ENCODE data around the gene MYO16. TPM values are rescaled to one million over a fixed set of nuclear protein-coding genes. Genes with fewer than 3 reads are reported as not detected.

MYO16 gene
- total RNA-seq, 1 donor from 2014 or later: 22.0 TPM

- H3K4me3 Mint-ChIP-seq (ENCODE audit: unreplicated experiment): no peak overlapping the region
- H3K36me3 Mint-ChIP-seq (ENCODE audit: unreplicated experiment): no peaks in the 10 kb centered on the region
- TF ChIP-seq, protein P1, sequence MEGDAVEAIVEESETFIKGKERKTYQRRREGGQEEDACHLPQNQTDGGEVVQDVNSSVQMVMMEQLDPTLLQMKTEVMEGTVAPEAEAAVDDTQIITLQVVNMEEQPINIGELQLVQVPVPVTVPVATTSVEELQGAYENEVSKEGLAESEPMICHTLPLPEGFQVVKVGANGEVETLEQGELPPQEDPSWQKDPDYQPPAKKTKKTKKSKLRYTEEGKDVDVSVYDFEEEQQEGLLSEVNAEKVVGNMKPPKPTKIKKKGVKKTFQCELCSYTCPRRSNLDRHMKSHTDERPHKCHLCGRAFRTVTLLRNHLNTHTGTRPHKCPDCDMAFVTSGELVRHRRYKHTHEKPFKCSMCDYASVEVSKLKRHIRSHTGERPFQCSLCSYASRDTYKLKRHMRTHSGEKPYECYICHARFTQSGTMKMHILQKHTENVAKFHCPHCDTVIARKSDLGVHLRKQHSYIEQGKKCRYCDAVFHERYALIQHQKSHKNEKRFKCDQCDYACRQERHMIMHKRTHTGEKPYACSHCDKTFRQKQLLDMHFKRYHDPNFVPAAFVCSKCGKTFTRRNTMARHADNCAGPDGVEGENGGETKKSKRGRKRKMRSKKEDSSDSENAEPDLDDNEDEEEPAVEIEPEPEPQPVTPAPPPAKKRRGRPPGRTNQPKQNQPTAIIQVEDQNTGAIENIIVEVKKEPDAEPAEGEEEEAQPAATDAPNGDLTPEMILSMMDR (IDR thresholded peaks at IDR 0.05; ENCODE audit: partially characterized antibody, unreplicated experiment): no peak
- peaks cover 3% of the 10 kb centered on the region for H3K4me1 Mint-ChIP-seq (ENCODE audit: low read depth, unreplicated experiment)
- peaks cover 2% of the 10 kb centered on the region for H3K9me3 Mint-ChIP-seq (ENCODE audit: unreplicated experiment)
- H3K27ac Mint-ChIP-seq (ENCODE audit: unreplicated experiment): no peak overlapping the region
- no peaks in the 10 kb centered on the region for H3K27me3 Mint-ChIP-seq (ENCODE audit: unreplicated experiment)
- DNase-seq: no peak
Measured at GRCh38 chr13:108924541-108924940, 295.1 kb downstream of the MYO16 start.

- no peak overlapping the region for H3K27ac Mint-ChIP-seq (ENCODE audit: unreplicated experiment)
Measured at GRCh38 chr13:108925070-108925469, 295.7 kb downstream of the MYO16 start.

GRCh38 chr13:108926862-108927261 is 297.5 kb downstream of the MYO16 start:
- DNase-seq: no peak
- Mint-ChIP-seq H3K4me1 (ENCODE audit: low read depth, unreplicated experiment) (peaks cover 3% of the 10 kb centered on the region), H3K9me3 (ENCODE audit: unreplicated experiment) (peaks cover 2% of the 10 kb centered on the region), H3K4me3 (ENCODE audit: unreplicated experiment) (no peak overlapping the region), H3K27ac (ENCODE audit: unreplicated experiment) (no peak overlapping the region), H3K36me3 (ENCODE audit: unreplicated experiment) (no peaks in the 10 kb centered on the region), H3K27me3 (ENCODE audit: unreplicated experiment) (peaks cover 2% of the 10 kb centered on the region)
- TF ChIP-seq, protein P1 (IDR thresholded peaks at IDR 0.05; ENCODE audit: partially characterized antibody, unreplicated experiment): no peak

More at GRCh38 chr13:108925070-108925469, 295.7 kb downstream of the MYO16 start:
- H3K4me3 Mint-ChIP-seq (ENCODE audit: unreplicated experiment): no peak overlapping the region
- DNase-seq: no peak
- peaks cover 3% of the 10 kb centered on the region for H3K4me1 Mint-ChIP-seq (ENCODE audit: low read depth, unreplicated experiment)
- no peaks in the 10 kb centered on the region for H3K27me3 Mint-ChIP-seq (ENCODE audit: unreplicated experiment)
- TF ChIP-seq, protein P1 (IDR thresholded peaks at IDR 0.05; ENCODE audit: partially characterized antibody, unreplicated experiment): no peak
- no peaks in the 10 kb centered on the region for H3K36me3 Mint-ChIP-seq (ENCODE audit: unreplicated experiment)
- peaks cover 2% of the 10 kb centered on the region for H3K9me3 Mint-ChIP-seq (ENCODE audit: unreplicated experiment)

GRCh38 chr13:108927615-108928014 is 298.2 kb downstream of the MYO16 start:
- TF ChIP-seq, protein P1 (IDR thresholded peaks at IDR 0.05; ENCODE audit: partially characterized antibody, unreplicated experiment): no peak
- Mint-ChIP-seq H3K4me1 (ENCODE audit: low read depth, unreplicated experiment) (peaks cover 3% of the 10 kb centered on the region), H3K36me3 (ENCODE audit: unreplicated experiment) (no peaks in the 10 kb centered on the region), H3K4me3 (ENCODE audit: unreplicated experiment) (no peak overlapping the region), H3K27me3 (ENCODE audit: unreplicated experiment) (peaks cover 2% of the 10 kb centered on the region), H3K27ac (ENCODE audit: unreplicated experiment) (no peak overlapping the region), H3K9me3 (ENCODE audit: unreplicated experiment) (peaks cover 2% of the 10 kb centered on the region)
- DNase-seq: no peak

DNA sequence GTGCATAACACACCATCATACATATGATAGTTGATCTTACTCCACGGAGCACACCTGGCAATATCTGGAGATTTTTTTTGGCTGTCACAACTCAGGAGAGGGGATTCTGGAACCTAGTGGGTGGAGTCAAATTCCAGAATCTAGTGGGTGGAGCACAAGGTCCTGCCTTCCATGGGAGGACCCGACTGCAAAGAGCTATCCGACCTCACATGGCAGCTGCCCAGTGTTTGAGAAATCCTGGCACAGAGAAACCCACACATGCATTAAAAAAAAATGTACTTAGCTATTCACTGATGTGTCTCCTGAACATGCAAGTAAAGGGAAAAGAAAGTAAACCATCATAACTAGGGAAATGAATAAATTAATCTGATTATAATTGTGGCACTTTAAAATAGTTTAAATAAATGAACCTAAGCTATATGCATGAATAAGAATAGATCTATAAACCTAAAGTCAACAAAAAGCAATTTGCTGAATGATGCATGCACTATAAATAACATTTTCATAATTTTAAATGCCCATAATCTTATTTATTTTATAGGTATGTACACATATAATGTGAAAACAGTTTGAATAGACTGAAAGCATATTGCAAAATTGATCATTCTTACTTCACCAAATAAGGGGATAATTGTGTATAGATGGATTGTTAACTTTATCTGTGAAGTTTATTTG is 300.3 kb downstream of the MYO16 start:
- Mint-ChIP-seq H3K27ac (ENCODE audit: unreplicated experiment) (no peak overlapping the region), H3K4me1 (ENCODE audit: low read depth, unreplicated experiment) (peaks cover 3% of the 10 kb centered on the region), H3K36me3 (ENCODE audit: unreplicated experiment) (no peaks in the 10 kb centered on the region), H3K4me3 (ENCODE audit: unreplicated experiment) (no peak overlapping the region), H3K9me3 (ENCODE audit: unreplicated experiment) (peaks cover 2% of the 10 kb centered on the region), H3K27me3 (ENCODE audit: unreplicated experiment) (peaks cover 2% of the 10 kb centered on the region)
- DNase-seq: no peak
- TF ChIP-seq, protein P1 (IDR thresholded peaks at IDR 0.05; ENCODE audit: partially characterized antibody, unreplicated experiment): no peak
